Colonic mucosa (tissue), 4 donors: ENCODE measurements around the gene PLCB4. TPM values are rescaled to one million over a fixed set of nuclear protein-coding genes. Genes with fewer than 3 reads are reported as not detected.
A peak's percentile ranks its signal among the peaks of the same experiment; 100 is the strongest.

Source experiments
- DNase-seq: peaks from one replicate; pipeline ENCODE4 v3.0.0-alpha.2; 2020
- H3K27ac ChIP-seq: fragments of 200-600 bp; one replicate; pipeline ENCODE4 v1.8.0; 2021
- H3K27me3 ChIP-seq: fragments of 200-600 bp; one replicate; pipeline ENCODE4 v1.8.0; 2021
- H3K36me3 ChIP-seq: fragments of 200-600 bp; one replicate; pipeline ENCODE4 v1.8.0; 2021
- H3K4me1 ChIP-seq: fragments of 200-600 bp; one replicate; pipeline ENCODE4 v1.8.0; 2021; ENCODE audit warnings: mild to moderate bottlenecking
- H3K4me3 ChIP-seq: fragments of 200-600 bp; one replicate; pipeline ENCODE4 v1.8.0; 2021
- H3K9ac ChIP-seq, 2 donors: one replicate each; pipeline ENCODE4 v1.7.0; 2013; ENCODE audit warnings: control low read depth in 2 of 2, low read depth in 2 of 2, low read length in 2 of 2
- H3K9me3 ChIP-seq: fragments of 200-600 bp; one replicate; pipeline ENCODE4 v1.8.0; 2021
- intact Hi-C: fragments of 100-400 bp; cut with DNase I; formaldehyde crosslinking; loops from one replicate; pipeline ENCODE4 v1.14.1; 2022
- total RNA-seq, 2 donors: library from RNA; stranded (reverse); fragmentation: NEBNext Ultra II Directional in 1 of 2; extraction: Animal tissue kit (Norgen Biotek cat#: 25700) in 1 of 2; gene quantifications; one replicate each; pipeline ENCODE4 v1.2.1, GENCODE V29; 2021
- TF ChIP-seq, protein P1 (sequence below): fragments of 200-600 bp; IDR thresholded peaks from one replicate; pipeline ENCODE4 v1.8.0; 2022; ENCODE audit warnings: antibody characterized with exemption, mild to moderate bottlenecking
- donor health status: healthy.
- donor health status: DM: no; HTN: no; CAD: no.
- donor health status: DM: no; HTN: no; CAD: no.

The PLCB4 gene
- total RNA-seq, 2 donors from 2014 or later: 39.4 to 39.5 TPM

DNA sequence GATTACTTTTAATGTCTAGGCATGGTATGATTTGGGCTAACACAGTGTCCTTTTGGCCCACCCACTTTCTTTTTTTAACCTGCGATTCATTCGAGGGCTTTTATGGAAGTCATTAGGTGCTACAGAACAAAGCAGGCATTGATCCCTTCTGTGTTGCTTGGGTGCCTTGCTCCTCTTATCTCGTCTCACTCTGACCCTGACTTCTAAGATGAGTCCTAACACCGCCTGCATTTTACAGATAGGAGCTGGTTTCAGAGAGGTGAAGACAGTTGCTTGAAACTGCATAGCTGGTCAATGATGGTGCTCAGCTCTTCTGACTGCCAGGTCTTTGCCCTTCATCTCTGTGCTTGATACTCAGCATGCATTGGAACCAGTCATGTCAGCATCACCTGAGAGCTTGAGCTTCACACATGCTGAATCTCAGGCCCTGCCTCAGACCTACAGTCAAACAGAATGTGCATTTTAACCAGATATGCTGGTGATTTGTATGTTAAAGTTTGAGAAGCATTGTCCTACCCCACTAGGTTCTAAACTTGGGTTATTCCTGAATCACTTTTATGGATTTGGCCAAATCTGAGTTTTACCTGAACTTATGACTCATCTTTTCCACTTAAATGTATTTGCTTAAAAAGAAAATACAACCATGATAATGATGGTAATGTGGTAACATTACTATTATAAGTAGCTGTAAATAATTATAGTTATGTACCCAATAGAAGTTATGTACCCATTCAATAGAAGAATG lies 142.3 kb downstream of the PLCB4 start:
- DNase-seq: no peak
- Histone ChIP-seq H3K27ac (no peak overlapping the region), H3K9ac (no peak overlapping the region), H3K36me3 (no peaks in the 10 kb centered on the region), H3K9me3 (no peaks in the 10 kb centered on the region), H3K4me1 (no peaks in the 10 kb centered on the region), H3K4me3 (no peak overlapping the region), H3K27me3 (no peaks in the 10 kb centered on the region)
- intact Hi-C loops: no loop called here
- TF ChIP-seq, protein P1, sequence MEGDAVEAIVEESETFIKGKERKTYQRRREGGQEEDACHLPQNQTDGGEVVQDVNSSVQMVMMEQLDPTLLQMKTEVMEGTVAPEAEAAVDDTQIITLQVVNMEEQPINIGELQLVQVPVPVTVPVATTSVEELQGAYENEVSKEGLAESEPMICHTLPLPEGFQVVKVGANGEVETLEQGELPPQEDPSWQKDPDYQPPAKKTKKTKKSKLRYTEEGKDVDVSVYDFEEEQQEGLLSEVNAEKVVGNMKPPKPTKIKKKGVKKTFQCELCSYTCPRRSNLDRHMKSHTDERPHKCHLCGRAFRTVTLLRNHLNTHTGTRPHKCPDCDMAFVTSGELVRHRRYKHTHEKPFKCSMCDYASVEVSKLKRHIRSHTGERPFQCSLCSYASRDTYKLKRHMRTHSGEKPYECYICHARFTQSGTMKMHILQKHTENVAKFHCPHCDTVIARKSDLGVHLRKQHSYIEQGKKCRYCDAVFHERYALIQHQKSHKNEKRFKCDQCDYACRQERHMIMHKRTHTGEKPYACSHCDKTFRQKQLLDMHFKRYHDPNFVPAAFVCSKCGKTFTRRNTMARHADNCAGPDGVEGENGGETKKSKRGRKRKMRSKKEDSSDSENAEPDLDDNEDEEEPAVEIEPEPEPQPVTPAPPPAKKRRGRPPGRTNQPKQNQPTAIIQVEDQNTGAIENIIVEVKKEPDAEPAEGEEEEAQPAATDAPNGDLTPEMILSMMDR: no peak

DNA sequence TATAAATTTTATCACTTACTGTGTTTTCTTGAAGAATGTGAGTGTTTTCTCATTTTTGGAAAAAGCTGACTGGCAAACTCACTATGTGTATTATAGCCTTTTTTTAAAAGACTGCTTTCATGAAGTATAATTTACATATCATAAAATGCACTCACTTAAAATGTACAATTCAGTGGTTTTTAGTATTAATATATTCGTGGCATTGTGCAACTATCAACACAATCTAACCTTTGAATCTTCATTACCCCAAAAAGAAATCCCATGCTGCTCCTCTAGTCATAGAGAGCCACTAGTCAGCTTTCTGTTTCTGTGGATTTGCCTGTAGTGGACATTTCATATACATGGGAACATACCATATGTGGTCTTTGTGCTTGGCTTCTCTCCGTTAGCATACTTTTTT lies 143.8 kb downstream of the PLCB4 start:
- H3K9me3 ChIP-seq: no peaks in the 10 kb centered on the region
- no peak for DNase-seq
- no peaks in the 10 kb centered on the region for H3K36me3 ChIP-seq
- no peaks in the 10 kb centered on the region for H3K4me1 ChIP-seq
- TF ChIP-seq, protein P1: no peak
- H3K27ac ChIP-seq: no peak overlapping the region
- H3K27me3 ChIP-seq: no peaks in the 10 kb centered on the region
- intact Hi-C loops: no loop called here
- no peak overlapping the region for H3K9ac ChIP-seq
- no peak overlapping the region for H3K4me3 ChIP-seq

DNA sequence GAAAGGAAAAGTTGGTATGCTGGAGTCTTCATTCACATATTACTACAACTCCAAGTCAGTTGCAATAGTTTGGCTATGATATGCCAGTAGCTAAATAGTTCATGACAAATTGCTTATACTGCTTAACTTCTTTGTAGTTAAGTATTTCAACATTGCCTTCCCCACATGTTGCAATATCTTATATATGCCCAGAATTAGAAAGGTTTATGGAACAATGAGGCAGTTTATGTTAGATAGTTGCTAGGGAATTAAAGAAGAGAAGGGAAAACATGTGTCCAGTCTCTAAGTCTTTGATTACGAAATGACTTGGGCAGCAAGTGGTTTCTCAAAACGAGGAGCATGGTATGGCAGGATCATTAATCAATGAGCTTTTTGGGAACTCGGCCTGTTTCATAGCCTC lies 145.8 kb downstream of the PLCB4 start:
- Histone ChIP-seq H3K36me3 (no peaks in the 10 kb centered on the region), H3K4me3 (no peak overlapping the region), H3K27me3 (no peaks in the 10 kb centered on the region), H3K27ac (no peak overlapping the region), H3K9ac (no peak overlapping the region), H3K4me1 (no peaks in the 10 kb centered on the region), H3K9me3 (no peaks in the 10 kb centered on the region)
- DNase-seq: no peak
- TF ChIP-seq, protein P1: no peak
- intact Hi-C loops: no loop called here

DNA sequence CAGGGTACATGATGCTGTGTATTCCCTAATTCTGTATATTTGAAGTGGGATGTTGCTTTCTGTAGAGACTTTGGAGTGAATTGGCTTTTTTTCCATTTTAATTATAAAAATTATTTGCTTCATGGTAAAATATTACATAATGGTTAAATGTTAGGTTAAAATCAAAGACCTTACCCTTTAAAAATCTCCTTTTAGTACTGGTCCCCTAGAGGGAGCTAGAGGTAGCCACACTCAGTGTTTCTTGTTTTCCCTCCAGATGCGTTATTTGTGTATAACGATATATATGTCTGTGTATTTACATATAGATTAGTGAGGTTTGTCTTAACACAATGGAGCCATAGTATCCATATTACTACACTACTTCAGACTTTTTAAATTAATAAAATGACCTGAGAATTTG lies 146.7 kb downstream of the PLCB4 start:
- Histone ChIP-seq H3K9ac (no peak overlapping the region), H3K36me3 (no peaks in the 10 kb centered on the region), H3K4me3 (no peak overlapping the region), H3K9me3 (no peaks in the 10 kb centered on the region), H3K27ac (no peak overlapping the region), H3K27me3 (no peaks in the 10 kb centered on the region), H3K4me1 (no peaks in the 10 kb centered on the region)
- intact Hi-C loops: no loop called here
- no peak for DNase-seq
- TF ChIP-seq, protein P1: peak; percentile 28

DNA sequence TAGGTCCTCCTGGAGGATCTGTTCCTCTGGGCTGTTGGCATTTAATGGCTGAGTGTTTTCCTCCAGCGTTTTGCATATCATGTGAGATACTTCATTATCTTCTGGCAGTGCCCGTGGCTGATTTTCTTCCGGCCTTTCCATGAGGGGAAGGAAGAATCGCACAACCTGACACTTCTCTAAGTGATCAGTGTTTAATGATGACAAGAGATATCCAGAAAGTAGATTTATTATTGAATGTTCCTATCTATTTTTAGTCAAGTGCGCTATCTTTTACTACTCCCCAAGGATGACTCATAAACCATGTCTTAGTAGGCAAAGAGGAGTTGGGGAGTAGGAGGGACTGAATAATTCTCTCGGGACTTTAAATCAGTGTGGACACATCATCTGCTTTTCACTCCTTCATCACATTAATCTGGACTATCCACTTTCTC lies 149.7 kb downstream of the PLCB4 start:
- H3K27ac ChIP-seq: no peak overlapping the region

More for the DNA sequence above, 149.7 kb downstream of the PLCB4 start:
- no peaks in the 10 kb centered on the region for H3K9me3 ChIP-seq
- no peaks in the 10 kb centered on the region for H3K36me3 ChIP-seq
- DNase-seq: no peak
- TF ChIP-seq, protein P1: no peak
- no peak overlapping the region for H3K9ac ChIP-seq
- intact Hi-C loops: no loop called here
- no peaks in the 10 kb centered on the region for H3K27me3 ChIP-seq
- no peaks in the 10 kb centered on the region for H3K4me1 ChIP-seq
- no peak overlapping the region for H3K4me3 ChIP-seq
